ENCODE results near the gene SKOR1.

The SKOR1 gene

GRCh38 chr15:67788986-67789385, 36.3 kb upstream of the SKOR1 start:
- no peak for TF ChIP-seq CTCF (IDR thresholded peaks at IDR 0.05)
- Histone ChIP-seq H3K27me3 (no peaks in the 10 kb centered on the region), H3K9me3 (peaks cover 0 to under 1% (median 0%) of the 10 kb centered on the region in 3 donors), H3K4me3 (no peak overlapping the region), H3K27ac (no peak overlapping the region), H3K4me1 (no peaks in the 10 kb centered on the region), H3K36me3 (peaks cover 0 to 15% (median 3%) of the 10 kb centered on the region in 3 donors)
- no peak for DNase-seq
- intact Hi-C loops (cut with DNase I; ENCODE audit: low total_unique reads), result no loop called here

- no peak overlapping the region for H3K4me3 ChIP-seq
- peaks cover 3 to 12% (median 10%) of the 10 kb centered on the region in 3 donors for H3K9me3 ChIP-seq
- no peaks in the 10 kb centered on the region for H3K4me1 ChIP-seq
- peaks cover 0 to 6% (median 5%) of the 10 kb centered on the region in 3 donors for H3K36me3 ChIP-seq
- no peak for DNase-seq
- no peak overlapping the region for H3K27ac ChIP-seq
- no peak for TF ChIP-seq CTCF (IDR thresholded peaks at IDR 0.05)
- intact Hi-C loops (cut with DNase I; ENCODE audit: low total_unique reads), result no loop called here
- no peaks in the 10 kb centered on the region for H3K27me3 ChIP-seq
Observed at GRCh38 chr15:67790610-67791319, 34.5 kb upstream of the SKOR1 start.

DNA sequence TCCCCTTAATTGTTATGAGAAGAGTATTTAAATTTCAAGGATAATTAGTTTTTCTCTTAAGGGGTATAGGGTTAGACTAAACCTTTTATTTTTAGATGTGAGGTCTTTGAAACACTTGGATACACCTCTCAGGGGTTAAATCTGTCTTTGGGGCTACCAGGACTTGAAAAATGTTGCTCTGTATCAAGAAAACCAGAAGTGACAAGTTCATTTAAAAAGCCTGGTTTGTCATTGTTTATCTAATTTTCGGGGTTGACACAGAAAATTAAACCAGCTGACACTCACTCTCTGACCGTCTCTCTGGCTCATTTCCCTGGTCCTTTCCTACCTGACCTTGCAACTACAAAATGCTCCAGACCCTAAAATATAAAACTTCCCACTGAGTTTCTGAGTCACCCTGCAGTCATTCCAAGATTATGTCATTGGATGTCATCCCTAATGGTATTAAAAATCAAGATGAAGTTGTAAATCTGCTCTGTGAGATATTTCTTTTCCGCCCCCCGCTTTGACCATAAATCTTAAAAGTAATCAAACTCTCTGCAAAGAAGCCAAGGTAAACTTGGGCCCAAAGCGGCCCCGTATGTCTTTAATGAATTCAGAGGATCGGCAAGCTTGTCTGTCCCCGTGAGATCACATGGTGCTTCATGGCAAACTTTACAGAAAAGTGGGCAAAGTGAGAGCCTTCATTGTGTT, 32.9 kb upstream of the SKOR1 start:
- DNase-seq, result no peak
- no peak for TF ChIP-seq CTCF (IDR thresholded peaks at IDR 0.05)
- H3K4me1 ChIP-seq, result no peaks in the 10 kb centered on the region
- no peak overlapping the region for H3K27ac ChIP-seq
- peaks cover 3 to 12% (median 10%) of the 10 kb centered on the region in 3 donors for H3K9me3 ChIP-seq
- intact Hi-C loops (cut with DNase I; ENCODE audit: low total_unique reads), result no loop called here
- H3K4me3 ChIP-seq, result no peak overlapping the region
- no peaks in the 10 kb centered on the region for H3K27me3 ChIP-seq
- H3K36me3 ChIP-seq, result peaks cover 0 to 11% (median 5%) of the 10 kb centered on the region in 3 donors

DNA sequence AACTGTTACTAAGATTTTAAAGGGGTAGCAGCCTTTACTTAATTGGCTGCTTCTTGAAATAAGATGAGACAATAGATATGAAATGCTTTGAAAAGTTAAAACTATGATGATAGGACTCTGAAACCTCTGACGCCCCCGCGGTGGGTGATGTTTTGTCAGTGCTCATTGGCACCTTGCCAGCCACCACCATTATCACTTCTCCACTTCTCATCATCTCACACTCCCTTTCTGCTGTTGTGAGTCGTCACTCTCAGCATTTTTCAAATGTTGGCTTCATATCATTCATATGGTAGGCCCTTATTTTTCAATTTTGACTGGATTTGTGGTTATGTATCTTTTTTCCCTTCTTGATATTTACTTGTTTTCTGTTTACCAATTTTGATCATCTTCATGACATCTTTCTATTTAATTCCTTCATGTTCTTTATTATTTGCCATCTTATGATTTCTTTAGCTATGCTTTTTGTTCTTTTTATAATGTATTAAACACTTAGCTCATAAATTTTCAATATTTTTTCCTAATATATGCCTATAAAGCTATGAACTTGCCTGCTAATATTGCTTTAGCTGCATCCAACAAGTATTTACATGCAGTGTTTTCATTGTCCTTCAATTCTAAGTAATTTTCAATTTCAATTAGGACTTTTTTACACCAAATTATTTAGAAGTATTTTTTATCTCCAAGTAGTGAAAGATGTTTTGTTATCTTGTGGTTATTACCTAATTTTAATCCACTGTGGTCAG, 30.3 kb upstream of the SKOR1 start:
- intact Hi-C loops (cut with DNase I; ENCODE audit: low total_unique reads), result no loop called here
- H3K4me1 ChIP-seq, result no peaks in the 10 kb centered on the region
- H3K27me3 ChIP-seq, result no peaks in the 10 kb centered on the region
- peaks cover 0 to 11% (median 5%) of the 10 kb centered on the region in 3 donors for H3K36me3 ChIP-seq
- TF ChIP-seq CTCF (IDR thresholded peaks at IDR 0.05), result no peak
- no peak for DNase-seq
- no peak overlapping the region for H3K27ac ChIP-seq
- no peak overlapping the region for H3K4me3 ChIP-seq
- H3K9me3 ChIP-seq, result peaks cover 3 to 12% (median 10%) of the 10 kb centered on the region in 3 donors

DNA sequence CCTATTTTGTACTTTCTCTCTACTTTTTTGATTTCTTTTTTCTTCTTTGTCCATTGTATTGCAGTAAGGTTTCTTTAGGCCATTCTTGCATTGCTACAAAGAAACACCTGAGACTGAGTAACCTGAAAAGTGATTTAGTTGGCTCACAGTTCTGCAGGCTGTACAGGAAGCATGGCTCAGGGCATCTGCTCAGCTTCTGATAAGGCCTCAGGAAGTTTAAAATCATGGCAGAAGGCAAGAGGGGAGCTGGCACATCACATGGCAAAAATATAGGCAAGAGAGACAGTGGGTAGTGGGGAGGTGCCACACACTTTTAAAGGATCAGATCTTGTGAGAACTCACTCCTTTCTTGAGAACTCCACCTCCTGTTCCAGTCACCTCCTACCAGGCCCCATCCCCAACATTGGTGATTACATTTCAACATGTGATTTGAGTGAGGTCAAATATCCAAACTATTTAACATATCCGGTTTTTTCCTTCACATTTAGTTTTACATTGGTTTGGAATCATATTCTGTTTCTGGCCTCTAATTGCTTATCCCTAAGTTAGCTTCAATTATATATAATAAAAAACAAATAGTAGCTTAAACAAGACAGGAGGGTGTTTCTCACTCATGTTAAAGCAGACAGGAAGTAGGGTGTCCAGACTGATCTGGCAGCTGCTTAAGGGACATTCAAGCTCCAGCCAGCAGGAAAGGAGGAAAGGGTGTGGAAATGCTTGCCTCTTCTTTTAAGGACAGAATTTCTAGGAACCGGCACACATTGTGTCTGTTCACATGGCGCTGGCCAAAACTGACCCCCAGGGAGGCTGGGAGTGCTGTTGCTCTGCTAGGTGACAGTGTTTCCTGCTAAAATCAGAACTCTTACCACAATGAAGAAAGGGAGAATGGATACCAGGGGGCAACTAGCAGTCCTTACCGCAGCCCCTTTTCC, 28.8 kb upstream of the SKOR1 start:
- intact Hi-C loops (cut with DNase I; ENCODE audit: low total_unique reads), result no loop called here
- Histone ChIP-seq H3K27ac (no peak overlapping the region), H3K9me3 (peaks cover 3 to 12% (median 10%) of the 10 kb centered on the region in 3 donors), H3K4me1 (no peaks in the 10 kb centered on the region), H3K36me3 (peaks cover 0 to 11% (median 0%) of the 10 kb centered on the region in 3 donors), H3K27me3 (no peaks in the 10 kb centered on the region), H3K4me3 (no peak overlapping the region)
- no peak for DNase-seq
- TF ChIP-seq CTCF (IDR thresholded peaks at IDR 0.05), result no peak

Data from tibial artery (tissue), 4 donors.